A549 (cell line): Measurements from ENCODE around the gene SAG. TPM values are rescaled to one million over a fixed set of nuclear protein-coding genes. Genes with fewer than 3 reads are reported as not detected.

ENCODE experiments used
- ATAC-seq, 2 experiments: fragments of 200-7000 bp in 1 of 2; fragments of >200 bp in 1 of 2; cut with Nextera tagmentation in 1 of 2; cut with Tn5 transposase in 1 of 2; 3 replicates each; pipeline versions ENCODE4 v1.8.0 to v1.9.1; 2018 to 2020; ENCODE audit warnings: mild to moderate bottlenecking in 1 of 2, moderate library complexity in 1 of 2
- CTCF ChIA-PET: fragments of 300-600 bp; sonication (Branson Sonifier 250); formaldehyde crosslinking; extraction: SDS; loops from one replicate; lab custom pipeline; 2021; ENCODE audit warnings: antibody characterized with exemption, inconsistent platforms; lab: Yijun Ruan, JAX
- POLR2A ChIA-PET: fragments of 350-600 bp; formaldehyde crosslinking; extraction: SDS; loops from one replicate; lab custom pipeline; 2021; ENCODE audit warnings: antibody characterized with exemption, inconsistent platforms; lab: Yijun Ruan, JAX
- DNase-seq, 2 experiments: peaks; one replicate each; pipeline versions ENCODE4 v3.0.0 to v3.0.0-alpha.2; 2011 to 2016; ENCODE audit warnings: low read depth in 1 of 2, low spot score in 1 of 2
- FAIRE-seq: peaks from 2 replicates; lab custom pipeline; 2011; peaks lifted over from hg19 to GRCh38; lab: Jason Lieb, UNC
- H3K27ac ChIP-seq, 2 experiments: fragments of >200 bp; sonication (Bioruptor Twin); formaldehyde crosslinking; 3 replicates each; pipeline ENCODE4 v1.5.1; 2016 to 2017
- H3K4me1 ChIP-seq: fragments of >200 bp; sonication (Bioruptor Twin); formaldehyde crosslinking; 3 replicates; pipeline ENCODE4 v1.6.1; 2016
- H3K4me2 ChIP-seq: fragments of >200 bp; sonication (Bioruptor Twin); formaldehyde crosslinking; 3 replicates; pipeline ENCODE4 v1.6.1; 2016
- H3K4me3 ChIP-seq: fragments of >200 bp; sonication (Bioruptor Twin); formaldehyde crosslinking; 3 replicates; pipeline ENCODE4 v1.5.1; 2016
- H3K9me3 ChIP-seq: fragments of >200 bp; sonication (Bioruptor Twin); formaldehyde crosslinking; 3 replicates; pipeline ENCODE4 v1.6.1; 2016
- BHLHE40 ChIP-seq: IDR thresholded peaks from 2 replicates; pipeline ENCODE4 v1.6.1; 2012; ENCODE audit warnings: low read depth, low read length, inconsistent platforms
- CBX8 ChIP-seq: fragments of 200-600 bp; sonication (generic); IDR thresholded peaks from 2 replicates; pipeline ENCODE4 v1.6.1; 2016
- CHD4 ChIP-seq: fragments of 200-600 bp; sonication (generic); IDR thresholded peaks from 2 replicates; pipeline ENCODE4 v1.6.1; 2016; ENCODE audit warnings: antibody characterized with exemption, mild to moderate bottlenecking, borderline replicate concordance
- FOSB ChIP-seq: fragments of 250-450 bp; sonication (Bioruptor Pico); IDR thresholded peaks from 2 replicates; pipeline ENCODE4 v1.5.0; 2020; ENCODE audit warnings: mild to moderate bottlenecking, moderate library complexity
- GATA3 ChIP-seq: IDR thresholded peaks from 2 replicates; pipeline ENCODE4 v1.6.1; 2012; ENCODE audit warnings: borderline replicate concordance
- MAFK ChIP-seq: fragments of 450-650 bp; IDR thresholded peaks from 2 replicates; pipeline ENCODE4 v1.6.1; 2014; ENCODE audit not compliant: partially characterized antibody
- MYC ChIP-seq: IDR thresholded peaks from 2 replicates; pipeline ENCODE4 v1.6.1; 2012; ENCODE audit warnings: mild to moderate bottlenecking, inconsistent platforms, low read length, improper control_type of control experiment, borderline replicate concordance
- NPAS2 ChIP-seq: fragments of 250-450 bp; sonication (Bioruptor Pico); IDR thresholded peaks from 2 replicates; pipeline ENCODE4 v1.8.0; 2022; ENCODE audit warnings: mild to moderate bottlenecking, moderate library complexity, borderline replicate concordance
- RCOR1 ChIP-seq: fragments of 150-350 bp; IDR thresholded peaks from 2 replicates; pipeline ENCODE4 v1.6.1; 2014; ENCODE audit warnings: antibody characterized with exemption, low read length, low read depth
- RNF2 ChIP-seq: fragments of 200-600 bp; sonication (generic); IDR thresholded peaks from 2 replicates; pipeline ENCODE4 v1.6.1; 2016; ENCODE audit warnings: low read depth, mild to moderate bottlenecking, antibody characterized with exemption, moderate library complexity, borderline replicate concordance
- TFCP2L1 ChIP-seq: fragments of 250-450 bp; sonication (Bioruptor Pico); IDR thresholded peaks from 2 replicates; pipeline ENCODE4 v1.5.0; 2021; ENCODE audit warnings: mild to moderate bottlenecking
- TP53 ChIP-seq: fragments of 250-450 bp; sonication (Bioruptor Pico); IDR thresholded peaks from 2 replicates; pipeline ENCODE4 v1.5.0; 2021; ENCODE audit warnings: mild to moderate bottlenecking, moderate library complexity
- ZFP36 ChIP-seq: fragments of 450-650 bp; IDR thresholded peaks from 2 replicates; pipeline ENCODE4 v1.6.1; 2014; ENCODE audit warnings: borderline replicate concordance; ENCODE audit not compliant: partially characterized antibody
- ZNF302 ChIP-seq: fragments of 250-450 bp; sonication (Bioruptor Pico); IDR thresholded peaks from 2 replicates; pipeline ENCODE4 v1.9.0; 2021; ENCODE audit warnings: inconsistent platforms, mild to moderate bottlenecking, moderate library complexity
- WGBS: methylation state at CpG from one replicate; pipeline ENCODE4 v1.1.6; 2017; ENCODE audit errors: missing lambda C conversion rate; 5-methylcytosine and 5-hydroxymethylcytosine counted together
- polyA plus RNA-seq, 4 experiments: library from polyadenylated mRNA; depleted of rRNA in 3 of 4; stranded (reverse); fragments of >200 nt; fragmentation: RNase III in 1 of 4; extraction: RNeasy Plus Mini Kit Qiagen cat#74134 plus additional on column Dnase treatment in 1 of 4; gene quantifications; 2 replicates in 3 of 4; 3 replicates in 1 of 4; pipeline ENCODE4 v1.2.3, GENCODE V29; 2011 to 2017
- TF ChIP-seq, protein P1 (sequence below): fragments of 250-450 bp; sonication (Bioruptor Pico); IDR thresholded peaks from 2 replicates; pipeline ENCODE4 v1.5.0; 2021; ENCODE audit warnings: mild to moderate bottlenecking, moderate library complexity, borderline replicate concordance
- TF ChIP-seq, protein P2 (sequence below): fragments of 200-600 bp; sonication (generic); IDR thresholded peaks from 2 replicates; pipeline ENCODE4 v1.6.1; 2016; ENCODE audit warnings: antibody characterized with exemption, mild to moderate bottlenecking, moderate library complexity
- TF ChIP-seq, protein P3 (sequence below): fragments of 450-650 bp; IDR thresholded peaks from 2 replicates; pipeline ENCODE4 v1.6.1; 2014; ENCODE audit warnings: antibody characterized with exemption
- TF ChIP-seq, protein P4 (sequence below): fragments of >200 bp; sonication (Bioruptor Twin); formaldehyde crosslinking; IDR thresholded peaks from 2 replicates; pipeline ENCODE4 v1.6.1; 2016
- TF ChIP-seq, protein P5 (sequence below): fragments of 250-450 bp; sonication (Bioruptor Pico); IDR thresholded peaks from 2 replicates; pipeline ENCODE4 v1.5.0; 2020; ENCODE audit warnings: low read depth, mild to moderate bottlenecking, moderate library complexity

The SAG gene
- polyA plus RNA-seq, 2 of the 4 experiments (the other 2 are of a cell fraction), result not detected

DNA sequence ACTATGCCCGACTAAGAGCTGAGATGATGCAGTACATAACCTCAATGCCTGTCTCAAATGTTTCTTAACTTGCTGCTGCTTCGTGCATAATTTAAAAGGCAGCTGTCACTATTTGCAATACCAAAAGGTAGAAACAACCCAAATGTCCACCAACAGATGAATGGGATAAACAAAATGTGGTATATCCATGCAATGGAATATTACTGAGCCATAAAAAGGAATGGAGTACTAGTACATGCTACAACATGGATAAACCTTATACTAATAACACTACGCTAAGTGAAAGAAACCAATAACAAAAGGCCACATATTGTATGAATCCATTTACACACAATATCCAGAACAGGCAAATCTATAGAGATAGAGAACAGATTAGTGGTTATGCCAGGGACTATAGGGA lies 33.7 kb downstream of the SAG start:
- ChIA-PET CTCF (interaction anchor here (0.5 to 2.8 kb wide), 4 partner anchors 10 to 491 kb away, joined by 3 to 6 read pairs (median 5); no protein-coding TSS in a partner anchor), POLR2A (no interaction called here)
- H3K4me1 ChIP-seq, result 0 out of 3 replicates have a peak, but pooled peaks cover 3% of the 10 kb centered on the region
- WGBS, result 87% methylated on average over 3 of the region's 3 CpGs
- H3K4me2 ChIP-seq, result no peak overlapping the region
- no peak for DNase-seq
- H3K4me3 ChIP-seq, result no peak overlapping the region
- TF ChIP-seq, protein P1, sequence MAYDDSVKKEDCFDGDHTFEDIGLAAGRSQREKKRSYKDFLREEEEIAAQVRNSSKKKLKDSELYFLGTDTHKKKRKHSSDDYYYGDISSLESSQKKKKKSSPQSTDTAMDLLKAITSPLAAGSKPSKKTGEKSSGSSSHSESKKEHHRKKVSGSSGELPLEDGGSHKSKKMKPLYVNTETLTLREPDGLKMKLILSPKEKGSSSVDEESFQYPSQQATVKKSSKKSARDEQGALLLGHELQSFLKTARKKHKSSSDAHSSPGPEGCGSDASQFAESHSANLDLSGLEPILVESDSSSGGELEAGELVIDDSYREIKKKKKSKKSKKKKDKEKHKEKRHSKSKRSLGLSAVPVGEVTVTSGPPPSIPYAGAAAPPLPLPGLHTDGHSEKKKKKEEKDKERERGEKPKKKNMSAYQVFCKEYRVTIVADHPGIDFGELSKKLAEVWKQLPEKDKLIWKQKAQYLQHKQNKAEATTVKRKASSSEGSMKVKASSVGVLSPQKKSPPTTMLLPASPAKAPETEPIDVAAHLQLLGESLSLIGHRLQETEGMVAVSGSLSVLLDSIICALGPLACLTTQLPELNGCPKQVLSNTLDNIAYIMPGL, result no peak
- TF ChIP-seq GATA3, result no peak
- TF ChIP-seq RNF2, result no peak
- TF ChIP-seq CBX8, result no peak
- no peak for TF ChIP-seq CHD4
- no peak for TF ChIP-seq MAFK
- no peak for TF ChIP-seq FOSB (CRISPR knock-in tag)
- no peak for TF ChIP-seq RCOR1
- TF ChIP-seq, protein P2, sequence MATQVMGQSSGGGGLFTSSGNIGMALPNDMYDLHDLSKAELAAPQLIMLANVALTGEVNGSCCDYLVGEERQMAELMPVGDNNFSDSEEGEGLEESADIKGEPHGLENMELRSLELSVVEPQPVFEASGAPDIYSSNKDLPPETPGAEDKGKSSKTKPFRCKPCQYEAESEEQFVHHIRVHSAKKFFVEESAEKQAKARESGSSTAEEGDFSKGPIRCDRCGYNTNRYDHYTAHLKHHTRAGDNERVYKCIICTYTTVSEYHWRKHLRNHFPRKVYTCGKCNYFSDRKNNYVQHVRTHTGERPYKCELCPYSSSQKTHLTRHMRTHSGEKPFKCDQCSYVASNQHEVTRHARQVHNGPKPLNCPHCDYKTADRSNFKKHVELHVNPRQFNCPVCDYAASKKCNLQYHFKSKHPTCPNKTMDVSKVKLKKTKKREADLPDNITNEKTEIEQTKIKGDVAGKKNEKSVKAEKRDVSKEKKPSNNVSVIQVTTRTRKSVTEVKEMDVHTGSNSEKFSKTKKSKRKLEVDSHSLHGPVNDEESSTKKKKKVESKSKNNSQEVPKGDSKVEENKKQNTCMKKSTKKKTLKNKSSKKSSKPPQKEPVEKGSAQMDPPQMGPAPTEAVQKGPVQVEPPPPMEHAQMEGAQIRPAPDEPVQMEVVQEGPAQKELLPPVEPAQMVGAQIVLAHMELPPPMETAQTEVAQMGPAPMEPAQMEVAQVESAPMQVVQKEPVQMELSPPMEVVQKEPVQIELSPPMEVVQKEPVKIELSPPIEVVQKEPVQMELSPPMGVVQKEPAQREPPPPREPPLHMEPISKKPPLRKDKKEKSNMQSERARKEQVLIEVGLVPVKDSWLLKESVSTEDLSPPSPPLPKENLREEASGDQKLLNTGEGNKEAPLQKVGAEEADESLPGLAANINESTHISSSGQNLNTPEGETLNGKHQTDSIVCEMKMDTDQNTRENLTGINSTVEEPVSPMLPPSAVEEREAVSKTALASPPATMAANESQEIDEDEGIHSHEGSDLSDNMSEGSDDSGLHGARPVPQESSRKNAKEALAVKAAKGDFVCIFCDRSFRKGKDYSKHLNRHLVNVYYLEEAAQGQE, result no peak
- no peak for TF ChIP-seq TP53 (CRISPR knock-in tag)
- FAIRE-seq, result no peak
- no peak overlapping the region for H3K27ac ChIP-seq
- peaks cover 5% of the 10 kb centered on the region; the same call in 1 of the 3 replicates for H3K9me3 ChIP-seq
- no peak for ATAC-seq

DNA sequence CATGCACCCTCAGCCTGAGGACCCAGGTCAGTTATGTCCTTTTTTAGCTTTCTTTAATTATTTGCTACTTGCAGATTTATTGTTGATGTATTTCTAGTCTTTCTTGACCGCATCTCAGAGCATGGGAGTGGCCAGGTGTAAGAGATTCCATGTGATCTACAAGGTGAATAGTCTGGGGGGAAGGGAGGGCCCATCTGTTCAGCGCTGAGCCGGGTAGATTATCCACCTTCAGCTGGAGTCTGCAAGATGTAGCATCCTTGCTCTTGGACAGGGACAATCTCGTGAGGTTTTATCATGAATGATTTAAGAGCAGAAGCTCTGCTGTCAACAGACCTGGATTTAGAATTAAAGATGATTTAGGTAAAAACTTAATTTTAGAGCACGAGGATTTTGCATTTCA lies 34.7 kb downstream of the SAG start:
- H3K9me3 ChIP-seq, result peaks cover 5% of the 10 kb centered on the region; the same call in 1 of the 3 replicates
- WGBS, result 82% methylated on average over 5 of the region's 5 CpGs
- TF ChIP-seq TFCP2L1 (CRISPR knock-in tag) (no peak), BHLHE40 (no peak), ZFP36 (no peak), NPAS2 (CRISPR knock-in tag) (no peak), MYC (no peak), ZNF302 (CRISPR knock-in tag) (no peak)
- TF ChIP-seq, protein P3, sequence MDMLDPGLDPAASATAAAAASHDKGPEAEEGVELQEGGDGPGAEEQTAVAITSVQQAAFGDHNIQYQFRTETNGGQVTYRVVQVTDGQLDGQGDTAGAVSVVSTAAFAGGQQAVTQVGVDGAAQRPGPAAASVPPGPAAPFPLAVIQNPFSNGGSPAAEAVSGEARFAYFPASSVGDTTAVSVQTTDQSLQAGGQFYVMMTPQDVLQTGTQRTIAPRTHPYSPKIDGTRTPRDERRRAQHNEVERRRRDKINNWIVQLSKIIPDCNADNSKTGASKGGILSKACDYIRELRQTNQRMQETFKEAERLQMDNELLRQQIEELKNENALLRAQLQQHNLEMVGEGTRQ, result no peak
- TF ChIP-seq, protein P4, sequence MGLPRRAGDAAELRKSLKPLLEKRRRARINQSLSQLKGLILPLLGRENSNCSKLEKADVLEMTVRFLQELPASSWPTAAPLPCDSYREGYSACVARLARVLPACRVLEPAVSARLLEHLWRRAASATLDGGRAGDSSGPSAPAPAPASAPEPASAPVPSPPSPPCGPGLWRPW, result no peak
- TF ChIP-seq, protein P5, sequence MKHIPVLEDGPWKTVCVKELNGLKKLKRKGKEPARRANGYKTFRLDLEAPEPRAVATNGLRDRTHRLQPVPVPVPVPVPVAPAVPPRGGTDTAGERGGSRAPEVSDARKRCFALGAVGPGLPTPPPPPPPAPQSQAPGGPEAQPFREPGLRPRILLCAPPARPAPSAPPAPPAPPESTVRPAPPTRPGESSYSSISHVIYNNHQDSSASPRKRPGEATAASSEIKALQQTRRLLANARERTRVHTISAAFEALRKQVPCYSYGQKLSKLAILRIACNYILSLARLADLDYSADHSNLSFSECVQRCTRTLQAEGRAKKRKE (CRISPR knock-in tag), result no peak
- ATAC-seq (no peak), DNase-seq (no peak), FAIRE-seq (no peak)
- 0 out of 3 replicates have a peak, but pooled peaks cover 3% of the 10 kb centered on the region for H3K4me1 ChIP-seq
- ChIA-PET CTCF (interaction anchor here (0.7 to 2.8 kb wide), 8 partner anchors 8 to 1774 kb away, joined by 3 to 6 read pairs (median 4); no protein-coding TSS in a partner anchor), POLR2A (no interaction called here)
- no peak overlapping the region for H3K4me2 ChIP-seq
- no peak overlapping the region for H3K27ac ChIP-seq
- H3K4me3 ChIP-seq, result no peak overlapping the region
